ENCODE measurements around the gene AKR1A1. TPM values are rescaled to one million over a fixed set of nuclear protein-coding genes. Genes with fewer than 3 reads are reported as not detected.

AKR1A1 gene
- total RNA-seq, 2 donors from 2014 or later, result 200 to 239 TPM

GRCh38 chr1:45583264-45583665, 32.6 kb downstream of the AKR1A1 start:
- H3K27ac ChIP-seq (ENCODE audit: low read depth, low read length), result peak overlapping the region; percentile 78
- no peaks in the 10 kb centered on the region for H3K9me3 Mint-ChIP-seq
- peak; percentile 97 for DNase-seq
- H3K9ac ChIP-seq (ENCODE audit: extremely low read depth, low read length, poor library complexity, severe bottlenecking), result peak overlapping the region; percentile 97
- no peaks in the 10 kb centered on the region for H3K27me3 Mint-ChIP-seq (ENCODE audit: insufficient read depth)
- peak overlapping the region; percentile 99 for H3K4me3 Mint-ChIP-seq
- peaks cover 11% of the 10 kb centered on the region for H3K36me3 ChIP-seq (ENCODE audit: control insufficient read depth, insufficient read depth, low read length)
- H3K4me3 ChIP-seq (ENCODE audit: low read length), result peak overlapping the region; percentile 89
- H3K27ac Mint-ChIP-seq, result peak overlapping the region; percentile 100
- peaks cover 7% of the 10 kb centered on the region for H3K36me3 Mint-ChIP-seq (ENCODE audit: low read depth)
- TF ChIP-seq CTCF (conservative IDR thresholded peaks at IDR 0.05), result no peak
- 1% methylated on average over 18 to 19 of the region's 19 CpGs for WGBS, 2 experiments (ENCODE audit: insufficient coverage in 1 of 2, insufficient read length in 1 of 2)
- peaks cover 7% of the 10 kb centered on the region for H3K4me1 Mint-ChIP-seq
- H3K9me3 ChIP-seq (ENCODE audit: control insufficient read depth, low read length), result no peaks in the 10 kb centered on the region
- H3K4me1 ChIP-seq (ENCODE audit: control insufficient read depth, insufficient read depth, low read length), result no peaks in the 10 kb centered on the region
- no peaks in the 10 kb centered on the region for H3K27me3 ChIP-seq (ENCODE audit: control insufficient read depth, insufficient read depth, low read length, poor library complexity, severe bottlenecking)

- peak within 1 kb of the TSS; percentile 89 for H3K4me3 ChIP-seq (ENCODE audit: low read length)
- Mint-ChIP-seq H3K27me3 (ENCODE audit: insufficient read depth) (no peaks in the 10 kb centered on the region), H3K4me1 (peaks cover 7% of the 10 kb centered on the region), H3K9me3 (no peaks in the 10 kb centered on the region), H3K36me3 (ENCODE audit: low read depth) (peaks cover 12% of the 10 kb centered on the region), H3K27ac (peak within 1 kb of the TSS; percentile 100), H3K4me3 (peak within 1 kb of the TSS; percentile 99)
- H3K9ac ChIP-seq (ENCODE audit: extremely low read depth, low read length, poor library complexity, severe bottlenecking), result peak within 1 kb of the TSS; percentile 97
- H3K27me3 ChIP-seq (ENCODE audit: control insufficient read depth, insufficient read depth, low read length, poor library complexity, severe bottlenecking), result no peaks in the 10 kb centered on the region
- DNase-seq, result peak; percentile 96
- H3K27ac ChIP-seq (ENCODE audit: low read depth, low read length), result peak within 1 kb of the TSS; percentile 99
- 0 to 1% methylated on average over 15 to 41 of the region's 41 CpGs for WGBS, 2 experiments (ENCODE audit: insufficient coverage in 1 of 2, insufficient read length in 1 of 2)
- H3K4me1 ChIP-seq (ENCODE audit: control insufficient read depth, insufficient read depth, low read length), result no peaks in the 10 kb centered on the region
- H3K9me3 ChIP-seq (ENCODE audit: control insufficient read depth, low read length), result no peaks in the 10 kb centered on the region
- no peak for TF ChIP-seq CTCF (conservative IDR thresholded peaks at IDR 0.05)
- H3K36me3 ChIP-seq (ENCODE audit: control insufficient read depth, insufficient read depth, low read length), result peaks cover 13% of the 10 kb centered on the region
These were observed 33.2 kb downstream of the AKR1A1 start, which contains the start of gene NASP for GRCh38 chr1:45583666-45584350. Gene NASP, plus strand, starts transcription at chr1:45584041. Its CDS starts 106 bp downstream, at chr1:45584147.

- WGBS, 2 experiments (ENCODE audit: insufficient coverage in 1 of 2, insufficient read length in 1 of 2), result 0% methylated on average over 18 to 59 of the region's 59 CpGs
- Histone ChIP-seq H3K36me3 (ENCODE audit: control insufficient read depth, insufficient read depth, low read length) (peaks cover 18% of the 10 kb centered on the region), H3K4me3 (ENCODE audit: low read length) (peak overlapping the region; percentile 89), H3K9ac (ENCODE audit: extremely low read depth, low read length, poor library complexity, severe bottlenecking) (peak overlapping the region; percentile 97), H3K4me1 (ENCODE audit: control insufficient read depth, insufficient read depth, low read length) (no peaks in the 10 kb centered on the region), H3K9me3 (ENCODE audit: control insufficient read depth, low read length) (no peaks in the 10 kb centered on the region), H3K27ac (ENCODE audit: low read depth, low read length) (peak overlapping the region; percentile 99), H3K27me3 (ENCODE audit: control insufficient read depth, insufficient read depth, low read length, poor library complexity, severe bottlenecking) (no peaks in the 10 kb centered on the region)
- peak overlapping the region; percentile 99 for H3K4me3 Mint-ChIP-seq
- peak; percentile 97 for DNase-seq
- H3K36me3 Mint-ChIP-seq (ENCODE audit: low read depth), result peaks cover 18% of the 10 kb centered on the region
- no peaks in the 10 kb centered on the region for H3K27me3 Mint-ChIP-seq (ENCODE audit: insufficient read depth)
- peaks cover 7% of the 10 kb centered on the region for H3K4me1 Mint-ChIP-seq
- H3K9me3 Mint-ChIP-seq, result no peaks in the 10 kb centered on the region
- peak overlapping the region; percentile 100 for H3K27ac Mint-ChIP-seq
- TF ChIP-seq CTCF (conservative IDR thresholded peaks at IDR 0.05), result peak; percentile 47
These were observed 33.9 kb downstream of the AKR1A1 start for GRCh38 chr1:45584351-45585109.
